HEK293T (cell line): ENCODE results near the gene ANKRD60.

ENCODE experiments used
- BHLHE40 ChIP-seq: fragments of 450-650 bp; IDR thresholded peaks from 2 replicates; pipeline ENCODE4 v1.6.1; 2016; ENCODE audit warnings: mild to moderate bottlenecking, moderate library complexity, borderline replicate concordance
- FOXK2 ChIP-seq: fragments of 450-650 bp; IDR thresholded peaks from 2 replicates; pipeline ENCODE4 v1.6.1; 2016; ENCODE audit warnings: mild to moderate bottlenecking
- SUZ12 ChIP-seq: fragments of 450-650 bp; IDR thresholded peaks from 2 replicates; pipeline ENCODE4 v1.6.1; 2016; ENCODE audit warnings: mild to moderate bottlenecking

DNA sequence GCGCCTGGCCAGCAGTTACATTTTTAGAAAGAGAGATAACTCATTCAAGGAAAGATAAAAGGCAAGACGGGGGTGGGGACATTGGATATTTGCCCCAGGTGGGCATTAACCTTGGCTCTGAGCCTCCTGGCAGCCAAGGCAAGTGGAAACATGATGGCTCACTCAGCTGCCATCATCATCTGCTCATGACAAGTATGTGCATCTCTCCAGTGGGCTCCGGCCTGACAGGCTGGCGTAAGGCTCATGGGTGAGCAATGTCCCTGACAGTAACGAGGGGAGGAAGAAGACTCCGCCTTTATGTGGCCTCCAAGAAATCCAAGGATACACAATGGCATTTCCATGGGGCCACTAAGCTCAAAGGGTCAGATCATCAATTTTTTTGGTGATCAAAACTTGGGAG is 13.3 kb downstream of the ANKRD60 start:
- TF ChIP-seq SUZ12 = no peak
- no peak for TF ChIP-seq BHLHE40
- no peak for TF ChIP-seq FOXK2
